Kidney epithelial cell (primary cell): ENCODE data around the gene ARHGEF17. TPM values are rescaled to one million over a fixed set of nuclear protein-coding genes. Genes with fewer than 3 reads are reported as not detected.

Source experiments
- DNase-seq: peaks from one replicate; pipeline ENCODE4 v3.0.0-alpha.2; 2010; ENCODE audit warnings: low read depth
- H3K27me3 ChIP-seq: 2 replicates; pipeline ENCODE4 v1.6.0; 2011; ENCODE audit warnings: low read length; ENCODE audit not compliant: control insufficient read depth, insufficient read depth
- H3K36me3 ChIP-seq: 2 replicates; pipeline ENCODE4 v1.5.1; 2011; ENCODE audit warnings: low read length; ENCODE audit not compliant: control insufficient read depth, insufficient read depth
- H3K4me3 ChIP-seq: 2 replicates; pipeline ENCODE4 v1.5.1; 2011; ENCODE audit warnings: low read depth, mild to moderate bottlenecking, control low read depth, low read length
- total RNA-seq: library from RNA; depleted of rRNA; stranded (reverse); fragments of >200 nt; gene quantifications from 2 replicates; pipeline ENCODE4 v1.2.3, GENCODE V29; 2015
- TF ChIP-seq, protein P1 (sequence below): IDR thresholded peaks from 2 replicates; pipeline ENCODE4 v1.5.1; 2011; ENCODE audit warnings: mild to moderate bottlenecking, moderate library complexity, low read length, control low read depth, inconsistent platforms; ENCODE audit not compliant: insufficient read depth, poor library complexity, severe bottlenecking

The ARHGEF17 gene
- total RNA-seq, 1 donor from 2014 or later: 25.5 TPM

DNA sequence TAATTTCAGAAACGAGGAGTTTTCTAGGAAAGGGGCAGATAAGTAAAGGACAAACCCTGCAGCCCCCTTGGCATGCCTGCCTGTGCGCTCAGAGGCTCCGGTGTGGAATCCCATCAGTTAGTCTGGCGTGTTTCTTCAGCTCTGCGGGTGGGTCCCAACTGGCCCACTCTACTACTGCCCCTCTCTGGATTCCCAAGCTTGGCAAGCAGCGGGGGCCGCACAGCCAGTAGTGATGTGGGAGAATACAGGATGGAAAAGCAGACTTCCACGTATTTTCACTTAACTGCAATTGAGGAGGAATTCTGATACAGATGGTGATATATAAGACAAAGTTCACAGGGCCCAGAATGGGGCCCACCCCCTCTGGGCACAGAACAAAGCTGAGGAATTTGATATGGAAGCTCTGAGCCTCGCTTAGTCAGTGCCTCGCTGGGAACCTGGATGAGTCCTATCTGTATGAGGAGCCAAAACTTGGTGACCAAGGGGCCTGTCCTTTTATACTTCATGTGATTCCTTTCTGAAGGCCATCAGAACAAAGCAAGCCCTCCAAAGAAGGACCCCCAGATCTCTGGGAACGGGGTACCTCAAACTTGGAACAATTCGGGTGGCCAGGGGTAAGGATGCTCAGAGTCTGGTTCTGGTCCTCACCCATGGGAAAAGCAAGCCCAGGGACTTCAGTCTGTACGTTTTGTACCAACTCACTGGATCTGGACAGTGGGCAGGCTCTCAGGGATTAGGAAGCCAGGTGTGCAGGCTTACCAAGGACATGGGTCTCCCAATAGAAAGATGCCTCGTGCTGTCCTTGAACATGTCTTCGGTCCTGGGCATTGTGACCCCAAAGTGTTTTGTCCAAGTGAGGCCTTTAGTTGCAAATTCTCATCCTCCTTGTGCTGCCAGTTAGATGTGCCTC, 94.1 kb downstream of the ARHGEF17 start:
- no peaks in the 10 kb centered on the region for H3K36me3 ChIP-seq
- TF ChIP-seq, protein P1, sequence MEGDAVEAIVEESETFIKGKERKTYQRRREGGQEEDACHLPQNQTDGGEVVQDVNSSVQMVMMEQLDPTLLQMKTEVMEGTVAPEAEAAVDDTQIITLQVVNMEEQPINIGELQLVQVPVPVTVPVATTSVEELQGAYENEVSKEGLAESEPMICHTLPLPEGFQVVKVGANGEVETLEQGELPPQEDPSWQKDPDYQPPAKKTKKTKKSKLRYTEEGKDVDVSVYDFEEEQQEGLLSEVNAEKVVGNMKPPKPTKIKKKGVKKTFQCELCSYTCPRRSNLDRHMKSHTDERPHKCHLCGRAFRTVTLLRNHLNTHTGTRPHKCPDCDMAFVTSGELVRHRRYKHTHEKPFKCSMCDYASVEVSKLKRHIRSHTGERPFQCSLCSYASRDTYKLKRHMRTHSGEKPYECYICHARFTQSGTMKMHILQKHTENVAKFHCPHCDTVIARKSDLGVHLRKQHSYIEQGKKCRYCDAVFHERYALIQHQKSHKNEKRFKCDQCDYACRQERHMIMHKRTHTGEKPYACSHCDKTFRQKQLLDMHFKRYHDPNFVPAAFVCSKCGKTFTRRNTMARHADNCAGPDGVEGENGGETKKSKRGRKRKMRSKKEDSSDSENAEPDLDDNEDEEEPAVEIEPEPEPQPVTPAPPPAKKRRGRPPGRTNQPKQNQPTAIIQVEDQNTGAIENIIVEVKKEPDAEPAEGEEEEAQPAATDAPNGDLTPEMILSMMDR: no peak
- no peak overlapping the region for H3K4me3 ChIP-seq
- DNase-seq: no peak
- H3K27me3 ChIP-seq: no peaks in the 10 kb centered on the region

DNA sequence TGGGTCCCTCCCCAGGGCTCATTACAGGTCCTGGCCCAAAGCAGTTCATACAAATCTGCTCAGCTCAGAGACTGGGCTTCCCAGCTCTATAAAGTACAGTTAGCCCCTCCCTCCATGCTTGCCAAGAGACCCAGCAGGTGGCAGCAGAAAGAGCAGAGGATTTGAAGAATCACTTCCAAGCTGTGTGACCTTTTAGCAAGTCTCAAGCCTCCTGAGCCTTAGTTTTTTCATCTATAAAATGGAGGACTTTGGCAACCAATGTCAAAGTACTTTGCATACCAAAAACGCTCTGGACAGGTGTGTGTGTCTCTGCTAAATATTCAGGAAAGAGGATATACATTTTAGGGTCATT, 94.7 kb downstream of the ARHGEF17 start:
- no peak for DNase-seq
- Histone ChIP-seq H3K36me3 (peaks cover 2% of the 10 kb centered on the region), H3K27me3 (no peaks in the 10 kb centered on the region), H3K4me3 (no peak overlapping the region)
- TF ChIP-seq, protein P1: peak; percentile 40

DNA sequence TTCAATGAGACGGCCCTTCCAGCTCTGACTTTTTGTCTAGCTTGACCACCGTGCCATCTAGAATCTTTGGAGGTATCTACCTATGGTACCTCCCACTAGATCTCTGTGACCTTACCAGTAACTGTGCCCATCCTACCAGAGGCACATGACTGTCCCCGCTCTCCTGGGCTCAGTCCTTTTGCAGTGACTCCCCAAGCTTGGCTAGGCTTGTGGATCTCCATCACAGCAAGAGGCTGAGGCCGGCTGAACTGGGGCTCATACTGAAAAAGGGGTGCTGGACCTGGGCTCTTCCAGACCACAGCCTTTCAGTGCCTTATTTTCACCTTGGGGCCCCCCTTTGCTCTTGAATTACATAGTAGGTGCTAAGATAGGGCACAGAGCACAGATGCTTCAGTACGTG, 95.5 kb downstream of the ARHGEF17 start:
- H3K27me3 ChIP-seq: no peaks in the 10 kb centered on the region
- H3K4me3 ChIP-seq: no peak overlapping the region
- TF ChIP-seq, protein P1: no peak
- DNase-seq: no peak
- peaks cover 2% of the 10 kb centered on the region for H3K36me3 ChIP-seq

DNA sequence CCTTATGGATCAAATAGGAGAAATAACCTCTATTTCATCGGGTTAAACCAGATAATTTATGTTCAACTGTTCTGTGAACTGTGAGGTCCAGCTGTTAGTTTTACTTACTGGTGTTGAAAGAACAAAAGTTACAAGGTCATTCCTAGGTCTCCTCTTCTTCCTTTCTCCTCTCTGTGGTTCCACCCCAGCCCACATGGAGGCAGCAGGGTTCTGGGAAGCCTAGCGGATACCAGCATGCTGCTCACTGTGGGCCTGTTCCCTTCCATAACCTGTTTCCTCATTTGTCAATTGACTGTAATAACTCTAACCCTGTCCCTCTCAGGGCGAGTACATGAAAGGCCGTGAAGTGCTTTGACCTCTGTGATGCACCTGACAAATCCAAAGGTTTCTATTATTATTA, 96.0 kb downstream of the ARHGEF17 start:
- Histone ChIP-seq H3K27me3 (no peaks in the 10 kb centered on the region), H3K36me3 (peaks cover 2% of the 10 kb centered on the region), H3K4me3 (no peak overlapping the region)
- DNase-seq: no peak
- TF ChIP-seq, protein P1: peak; percentile 47

DNA sequence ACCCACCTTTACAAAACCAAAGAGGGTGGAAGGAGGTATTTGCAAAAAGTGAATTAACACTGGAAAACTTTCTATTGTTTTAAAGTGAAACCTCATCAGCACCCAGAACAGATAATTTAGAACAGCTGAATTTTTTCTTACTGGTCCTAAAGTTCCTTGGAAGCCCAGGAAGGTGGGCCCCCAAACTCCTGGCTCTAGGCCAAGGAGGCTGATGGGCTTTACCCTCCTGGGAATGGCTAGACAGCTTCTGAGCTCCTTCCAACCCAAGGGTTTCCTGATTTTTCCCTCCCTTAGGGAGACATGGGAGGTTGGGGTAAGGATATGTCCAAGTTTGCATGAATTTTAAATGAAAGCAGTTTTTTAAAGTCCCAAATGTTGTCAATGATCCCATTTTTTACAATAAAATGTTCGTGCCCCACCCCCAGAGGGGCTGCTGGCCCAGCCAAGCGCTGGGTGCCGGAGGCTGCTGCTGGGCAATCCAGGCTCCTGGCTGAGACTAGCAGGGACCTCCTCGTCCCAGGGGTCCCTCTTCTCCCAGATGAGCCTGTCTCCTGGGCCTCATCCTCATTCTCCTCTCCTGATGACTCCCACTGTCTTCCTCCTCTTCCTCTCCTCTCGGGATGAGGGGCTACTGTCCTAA, 96.5 kb downstream of the ARHGEF17 start:
- no peak for DNase-seq
- peaks cover 2% of the 10 kb centered on the region for H3K36me3 ChIP-seq
- TF ChIP-seq, protein P1: no peak
- H3K4me3 ChIP-seq: no peak overlapping the region
- H3K27me3 ChIP-seq: no peaks in the 10 kb centered on the region
